HG03457 (cell line): ENCODE measurements around the gene ADRB1.
A peak's percentile ranks its signal among the peaks of the same experiment; 100 is the strongest.

Source experiments
- ATAC-seq: cut with Tn5 transposase; IDR thresholded peaks from one replicate; pipeline ENCODE4 v1.9.1; 2021; ENCODE audit warnings: moderate number of reproducible peaks; ENCODE audit not compliant: unreplicated experiment

Gene ADRB1

DNA sequence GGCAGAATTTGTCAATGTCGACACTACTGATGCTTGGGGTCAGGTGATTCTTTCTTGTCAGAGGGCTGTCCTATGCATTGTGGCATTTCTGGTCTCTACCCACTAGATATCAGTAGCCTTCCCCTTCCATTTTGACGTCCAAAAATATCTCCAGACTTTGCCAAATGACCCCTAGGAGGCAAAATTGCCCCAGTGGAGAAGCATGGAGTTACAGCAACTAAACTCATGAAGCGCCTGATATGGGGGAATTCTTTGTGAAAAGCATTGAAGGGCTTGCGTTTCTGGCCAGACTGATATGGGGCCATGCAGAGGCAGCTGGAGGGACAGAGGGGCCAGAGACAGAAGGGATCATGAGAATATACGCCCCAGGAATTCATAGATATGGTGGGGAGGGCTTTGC is 43.6 kb downstream of the ADRB1 start:
- ATAC-seq = no peak

- no peak for ATAC-seq
Measured at GRCh38 chr10:114087655-114088054, 44.0 kb downstream of the ADRB1 start.

DNA sequence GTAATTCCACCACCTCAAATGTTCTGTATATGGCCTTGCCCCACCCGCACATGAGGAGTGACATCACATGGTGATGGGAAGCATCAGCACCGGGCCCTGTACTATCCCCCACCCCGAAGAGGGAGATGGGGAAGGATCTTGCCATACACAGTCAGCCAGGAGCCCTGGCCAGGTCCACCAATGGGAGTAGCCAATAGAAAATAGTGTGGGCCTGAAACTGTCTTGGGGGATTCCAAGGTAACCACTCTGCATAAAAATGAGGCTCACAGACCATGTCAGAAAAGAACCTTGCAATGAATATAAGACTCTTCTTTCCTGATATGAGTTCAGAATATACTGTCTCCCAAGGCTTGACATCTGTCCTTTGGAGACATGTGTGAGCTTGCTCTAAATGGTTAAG is 51.1 kb downstream of the ADRB1 start:
- no peak for ATAC-seq

- peak; percentile 68 for ATAC-seq
Measured at GRCh38 chr10:114095559-114096337, 52.1 kb downstream of the ADRB1 start.
